Stomach smooth muscle (tissue), 2 donors: ENCODE results near the gene EDEM1.
"Not testable (repeated sequence)": the region's sequence is repeated elsewhere in the genome, so short reads cannot be mapped to it uniquely, and the experiment has no call there.

ENCODE experiments used
- H3K27ac ChIP-seq: one replicate; pipeline ENCODE4 v1.7.0; 2013; ENCODE audit warnings: mild to moderate bottlenecking, low read length, inconsistent platforms
- H3K27me3 ChIP-seq, 2 donors: one replicate each; pipeline ENCODE4 v1.7.0; 2013; ENCODE audit warnings: low read length in 2 of 2; ENCODE audit not compliant: insufficient read depth in 2 of 2, control insufficient read depth in 1 of 2
- H3K36me3 ChIP-seq, 2 donors: one replicate each; pipeline ENCODE4 v1.7.0; 2013; ENCODE audit warnings: low read length in 2 of 2; ENCODE audit not compliant: control insufficient read depth in 2 of 2, insufficient read depth in 2 of 2
- H3K4me1 ChIP-seq: one replicate; pipeline ENCODE4 v1.7.0; 2013; ENCODE audit warnings: low read length; ENCODE audit not compliant: control insufficient read depth, insufficient read depth
- H3K4me3 ChIP-seq, 2 donors: one replicate each; pipeline ENCODE4 v1.7.0; 2013; ENCODE audit warnings: low read length in 2 of 2
- H3K9ac ChIP-seq, 2 donors: one replicate each; pipeline ENCODE4 v1.7.0; 2013; ENCODE audit warnings: low read length in 2 of 2, mild to moderate bottlenecking in 1 of 2
- H3K9me3 ChIP-seq, 2 donors: one replicate each; pipeline ENCODE4 v1.7.0; 2013; ENCODE audit warnings: low read length in 2 of 2; ENCODE audit not compliant: control insufficient read depth in 2 of 2
- donor health status: healthy.
- donor health status: Pancreatic carcinoma.

Gene EDEM1

DNA sequence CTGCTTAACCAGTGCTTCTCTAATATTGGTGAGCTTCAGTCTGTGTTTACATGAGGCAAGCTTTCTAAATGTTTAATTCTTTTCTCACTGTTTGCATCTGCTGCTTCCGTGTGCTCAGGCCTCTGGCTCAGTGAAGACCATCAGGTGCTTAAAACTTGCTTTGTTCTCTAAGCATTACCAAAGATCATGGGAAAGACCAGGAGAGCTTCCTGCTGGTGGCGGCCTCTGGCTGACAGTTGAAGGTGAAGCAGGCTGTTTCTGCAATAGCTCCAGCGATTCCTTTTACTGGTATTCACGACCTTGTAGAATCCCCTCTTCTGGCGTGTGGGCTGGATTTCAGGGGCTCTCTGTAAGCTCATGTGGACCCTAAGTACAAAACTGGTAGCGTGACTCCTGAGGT, 45.1 kb downstream of the EDEM1 start:
- Histone ChIP-seq H3K4me1 (no peaks in the 10 kb centered on the region), H3K4me3 (no peak overlapping the region), H3K9ac (no peak overlapping the region), H3K27ac (no peak overlapping the region), H3K27me3 (peaks cover 2 to 3% of the 10 kb centered on the region in 2 donors), H3K36me3 (no peaks in the 10 kb centered on the region), H3K9me3 (no peaks in the 10 kb centered on the region)

GRCh38 chr3:5233026-5233425, 45.5 kb downstream of the EDEM1 start:
- Histone ChIP-seq H3K4me3 (no peak overlapping the region), H3K4me1 (no peaks in the 10 kb centered on the region), H3K27ac (no peak overlapping the region), H3K9me3 (no peaks in the 10 kb centered on the region), H3K9ac (no peak overlapping the region), H3K27me3 (peaks cover 1 to 3% of the 10 kb centered on the region in 2 donors), H3K36me3 (no peaks in the 10 kb centered on the region)

DNA sequence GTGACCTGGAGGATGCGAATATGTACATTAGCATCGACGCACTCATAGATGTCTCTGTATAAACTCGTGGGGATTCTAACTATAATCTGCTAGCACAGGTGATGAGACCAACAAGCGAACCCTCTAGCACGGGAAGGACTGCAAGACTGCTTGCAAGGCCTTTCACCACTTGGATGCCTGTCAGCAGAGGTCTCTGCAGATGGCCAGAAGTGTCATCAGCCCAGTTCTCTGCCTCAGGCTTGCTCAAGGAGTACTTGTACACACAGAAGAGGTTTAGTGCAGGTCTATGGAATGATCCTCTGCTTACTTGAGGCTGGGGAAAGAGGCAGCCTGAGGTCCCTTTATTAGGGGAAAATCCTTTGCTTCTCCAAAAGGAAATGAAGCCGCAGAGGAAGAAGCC, 48.1 kb downstream of the EDEM1 start:
- H3K36me3 ChIP-seq, result no peaks in the 10 kb centered on the region
- H3K4me1 ChIP-seq, result no peaks in the 10 kb centered on the region
- H3K9ac ChIP-seq, result no peak overlapping the region
- peaks cover 0 to 3% of the 10 kb centered on the region in 2 donors for H3K27me3 ChIP-seq
- no peak overlapping the region for H3K4me3 ChIP-seq
- H3K9me3 ChIP-seq, result no peaks in the 10 kb centered on the region
- no peak overlapping the region for H3K27ac ChIP-seq

GRCh38 chr3:5238545-5238944, 51.0 kb downstream of the EDEM1 start:
- H3K9me3 ChIP-seq, result peaks cover 0 to 3% of the 10 kb centered on the region in 2 donors
- no peaks in the 10 kb centered on the region for H3K27me3 ChIP-seq
- H3K27ac ChIP-seq, result no peak overlapping the region
- no peak overlapping the region for H3K4me3 ChIP-seq
- H3K36me3 ChIP-seq, result no peaks in the 10 kb centered on the region
- H3K4me1 ChIP-seq, result no peaks in the 10 kb centered on the region
- no peak overlapping the region for H3K9ac ChIP-seq

DNA sequence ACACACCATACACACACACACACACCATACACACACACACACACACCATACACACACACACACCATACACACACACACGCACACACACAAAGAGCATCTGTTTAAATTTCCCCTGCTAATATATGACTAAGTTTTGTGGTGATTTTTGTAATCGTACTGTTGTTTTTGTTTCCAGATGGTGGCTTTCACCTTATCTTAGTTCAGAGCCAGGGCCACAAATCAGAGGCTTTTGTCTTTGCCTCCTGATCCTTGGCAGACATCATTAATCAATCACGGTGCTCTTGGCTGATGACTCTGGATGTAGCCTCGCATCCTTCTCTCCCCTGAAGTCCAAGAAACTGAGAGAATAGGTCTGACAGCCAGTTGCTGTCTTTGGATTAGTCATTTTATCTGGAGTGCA, 52.1 kb downstream of the EDEM1 start:
- Histone ChIP-seq H3K27ac (no peak overlapping the region), H3K36me3 (no peaks in the 10 kb centered on the region)

GRCh38 chr3:5240740-5241139, 53.2 kb downstream of the EDEM1 start:
- Histone ChIP-seq H3K27ac (no peak overlapping the region), H3K9ac (no peak overlapping the region), H3K27me3 (no peaks in the 10 kb centered on the region), H3K9me3 (peaks cover 0 to 3% of the 10 kb centered on the region in 2 donors), H3K4me3 (no peak overlapping the region), H3K4me1 (no peaks in the 10 kb centered on the region), H3K36me3 (no peaks in the 10 kb centered on the region)

More for the DNA sequence above, 52.1 kb downstream of the EDEM1 start:
- Histone ChIP-seq H3K9ac (no peak overlapping the region), H3K27me3 (no peaks in the 10 kb centered on the region), H3K4me3 (no peak overlapping the region), H3K9me3 (peaks cover 0 to 3% of the 10 kb centered on the region in 2 donors), H3K4me1 (no peaks in the 10 kb centered on the region)

DNA sequence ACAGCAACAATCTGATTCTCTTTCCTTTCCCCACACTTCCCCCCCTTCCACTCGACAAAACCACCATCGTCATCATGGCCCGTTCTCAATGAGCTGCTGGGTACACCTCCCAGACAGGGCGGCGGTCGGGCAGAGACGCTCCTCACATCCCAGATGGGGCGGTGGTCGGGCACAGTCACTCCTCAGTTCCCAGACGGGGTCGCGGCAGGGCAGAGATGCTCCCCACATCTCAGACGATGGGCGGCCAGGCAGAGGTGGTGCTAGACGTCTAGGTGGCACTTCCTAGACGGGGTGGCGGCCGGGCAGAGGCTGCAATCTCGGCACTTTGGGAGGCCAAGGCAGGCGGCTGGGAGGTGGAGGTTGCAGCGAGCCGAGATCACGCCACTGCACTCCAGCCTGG, 55.3 kb downstream of the EDEM1 start:
- H3K4me3 ChIP-seq, H3K36me3 ChIP-seq, H3K9me3 ChIP-seq, H3K27me3 ChIP-seq, H3K27ac ChIP-seq, H3K9ac ChIP-seq, H3K4me1 ChIP-seq: not testable (repeated sequence)

- Histone ChIP-seq H3K36me3 (no peaks in the 10 kb centered on the region), H3K27me3 (no peaks in the 10 kb centered on the region), H3K4me3 (no peak overlapping the region), H3K4me1 (peaks cover 5% of the 10 kb centered on the region), H3K27ac (no peak overlapping the region), H3K9ac (no peak overlapping the region), H3K9me3 (peaks cover 0 to 3% of the 10 kb centered on the region in 2 donors)
Measured at GRCh38 chr3:5245927-5246326, 58.4 kb downstream of the EDEM1 start.

DNA sequence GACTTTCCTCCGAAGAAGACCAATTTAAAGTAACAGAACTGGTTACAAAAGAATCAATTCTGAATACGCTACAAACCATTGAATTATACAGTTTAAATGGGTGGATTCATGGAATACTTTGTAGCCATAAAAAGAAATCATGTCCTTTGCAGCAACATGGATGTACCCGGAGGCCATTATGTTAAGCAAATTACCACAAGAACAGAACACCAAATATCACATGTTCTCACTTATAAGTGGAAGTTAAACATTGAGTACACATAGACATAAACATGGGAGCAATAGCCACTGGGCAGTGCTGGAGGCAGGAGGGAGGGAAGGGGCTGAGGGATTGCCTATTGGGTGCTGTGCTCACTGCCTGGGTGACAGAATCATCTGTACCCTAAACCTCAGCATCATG, 61.3 kb downstream of the EDEM1 start:
- peaks cover 5% of the 10 kb centered on the region for H3K4me1 ChIP-seq
- no peak overlapping the region for H3K9ac ChIP-seq
- H3K27me3 ChIP-seq, result no peaks in the 10 kb centered on the region
- H3K9me3 ChIP-seq, result no peaks in the 10 kb centered on the region
- no peaks in the 10 kb centered on the region for H3K36me3 ChIP-seq
- H3K4me3 ChIP-seq, result no peak overlapping the region
- no peak overlapping the region for H3K27ac ChIP-seq

DNA sequence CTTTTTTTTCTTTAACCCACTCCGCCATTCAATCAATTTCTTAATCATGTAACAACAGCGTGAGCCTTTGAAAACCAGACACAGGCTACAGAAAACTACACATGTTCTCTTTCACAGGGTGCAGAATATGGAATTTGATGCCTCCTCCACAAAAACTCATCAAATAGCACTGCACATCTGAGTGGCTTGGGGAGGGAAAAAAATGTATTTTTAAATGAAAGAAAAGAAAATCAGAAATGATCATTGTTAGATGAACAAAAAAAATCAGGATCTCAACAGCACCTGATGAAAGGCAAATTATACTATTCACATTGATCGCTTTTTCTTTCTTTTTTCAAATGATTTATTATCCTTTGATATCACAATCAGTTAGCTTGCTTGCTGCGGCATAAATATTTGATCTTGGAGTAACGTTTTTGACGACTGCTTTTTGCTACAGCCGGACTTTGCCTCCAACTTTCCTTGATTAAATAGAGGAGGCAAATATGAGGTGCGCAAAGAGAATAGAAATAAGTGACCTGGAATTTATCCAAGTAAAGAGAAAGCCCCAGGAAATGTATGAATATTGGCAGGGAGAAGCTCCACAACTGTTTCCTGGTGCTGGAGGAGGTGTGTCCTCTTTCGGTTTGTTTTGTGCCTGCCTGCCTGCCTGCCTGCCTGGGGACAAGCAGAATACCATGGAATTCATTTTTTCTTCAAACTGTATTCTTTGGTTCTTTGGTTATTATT, 63.1 kb downstream of the EDEM1 start:
- Histone ChIP-seq H3K9ac (peak overlapping the region in 1 of 2 donors; percentile 55), H3K36me3 (no peaks in the 10 kb centered on the region), H3K27me3 (peaks cover 0 to under 1% of the 10 kb centered on the region in 2 donors), H3K4me3 (peak overlapping the region; percentile 41 to 65), H3K27ac (no peak overlapping the region), H3K4me1 (peaks cover 5% of the 10 kb centered on the region), H3K9me3 (no peaks in the 10 kb centered on the region)

GRCh38 chr3:5251196-5251583, 63.7 kb downstream of the EDEM1 start:
- no peak overlapping the region for H3K9ac ChIP-seq
- H3K27me3 ChIP-seq, result peaks cover 0 to 2% of the 10 kb centered on the region in 2 donors
- H3K36me3 ChIP-seq, result no peaks in the 10 kb centered on the region
- no peaks in the 10 kb centered on the region for H3K9me3 ChIP-seq
- H3K4me1 ChIP-seq, result peaks cover 5% of the 10 kb centered on the region
- H3K27ac ChIP-seq, result no peak overlapping the region
- H3K4me3 ChIP-seq, result peak overlapping the region; percentile 41 to 65
